NB4 (cell line): ENCODE data around the gene CACNA1D.
"Not testable (repeated sequence)": the region's sequence is repeated elsewhere in the genome, so short reads cannot be mapped to it uniquely, and the experiment has no call there.

Source experiments
- DNase-seq: peaks from one replicate; pipeline ENCODE4 v3.0.0; 2010; ENCODE audit warnings: low read depth
- H3K4me3 ChIP-seq: one replicate; pipeline ENCODE4 v1.5.1; 2011; ENCODE audit warnings: mild to moderate bottlenecking, low read depth, low read length, moderate library complexity
- MAX ChIP-seq: IDR thresholded peaks from 2 replicates; pipeline ENCODE4 v1.6.1; 2011; ENCODE audit warnings: low read depth, low read length
- MYC ChIP-seq: IDR thresholded peaks from 2 replicates; pipeline ENCODE4 v1.6.1; 2011; ENCODE audit warnings: low read depth, low read length
- POLR2A ChIP-seq: IDR thresholded peaks from 2 replicates; pipeline ENCODE4 v1.6.1; 2011; ENCODE audit warnings: mild to moderate bottlenecking; ENCODE audit not compliant: insufficient read length; ENCODE audit errors: extremely low read depth
- TF ChIP-seq, protein P1 (sequence below): IDR thresholded peaks from one replicate; pipeline ENCODE4 v1.5.1; 2012; ENCODE audit warnings: low read depth, low read length

Gene CACNA1D

GRCh38 chr3:53554559-53555067, 60.2 kb downstream of the CACNA1D start:
- no peak overlapping the region for H3K4me3 ChIP-seq
- DNase-seq = no peak
- no peak for TF ChIP-seq POLR2A

- no peak overlapping the region for H3K4me3 ChIP-seq
- no peak for DNase-seq
- TF ChIP-seq POLR2A (no peak), MYC (no peak), MAX (no peak)
- TF ChIP-seq, protein P1, sequence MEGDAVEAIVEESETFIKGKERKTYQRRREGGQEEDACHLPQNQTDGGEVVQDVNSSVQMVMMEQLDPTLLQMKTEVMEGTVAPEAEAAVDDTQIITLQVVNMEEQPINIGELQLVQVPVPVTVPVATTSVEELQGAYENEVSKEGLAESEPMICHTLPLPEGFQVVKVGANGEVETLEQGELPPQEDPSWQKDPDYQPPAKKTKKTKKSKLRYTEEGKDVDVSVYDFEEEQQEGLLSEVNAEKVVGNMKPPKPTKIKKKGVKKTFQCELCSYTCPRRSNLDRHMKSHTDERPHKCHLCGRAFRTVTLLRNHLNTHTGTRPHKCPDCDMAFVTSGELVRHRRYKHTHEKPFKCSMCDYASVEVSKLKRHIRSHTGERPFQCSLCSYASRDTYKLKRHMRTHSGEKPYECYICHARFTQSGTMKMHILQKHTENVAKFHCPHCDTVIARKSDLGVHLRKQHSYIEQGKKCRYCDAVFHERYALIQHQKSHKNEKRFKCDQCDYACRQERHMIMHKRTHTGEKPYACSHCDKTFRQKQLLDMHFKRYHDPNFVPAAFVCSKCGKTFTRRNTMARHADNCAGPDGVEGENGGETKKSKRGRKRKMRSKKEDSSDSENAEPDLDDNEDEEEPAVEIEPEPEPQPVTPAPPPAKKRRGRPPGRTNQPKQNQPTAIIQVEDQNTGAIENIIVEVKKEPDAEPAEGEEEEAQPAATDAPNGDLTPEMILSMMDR = no peak
Observed at GRCh38 chr3:53555068-53555588, 60.7 kb downstream of the CACNA1D start.

DNA sequence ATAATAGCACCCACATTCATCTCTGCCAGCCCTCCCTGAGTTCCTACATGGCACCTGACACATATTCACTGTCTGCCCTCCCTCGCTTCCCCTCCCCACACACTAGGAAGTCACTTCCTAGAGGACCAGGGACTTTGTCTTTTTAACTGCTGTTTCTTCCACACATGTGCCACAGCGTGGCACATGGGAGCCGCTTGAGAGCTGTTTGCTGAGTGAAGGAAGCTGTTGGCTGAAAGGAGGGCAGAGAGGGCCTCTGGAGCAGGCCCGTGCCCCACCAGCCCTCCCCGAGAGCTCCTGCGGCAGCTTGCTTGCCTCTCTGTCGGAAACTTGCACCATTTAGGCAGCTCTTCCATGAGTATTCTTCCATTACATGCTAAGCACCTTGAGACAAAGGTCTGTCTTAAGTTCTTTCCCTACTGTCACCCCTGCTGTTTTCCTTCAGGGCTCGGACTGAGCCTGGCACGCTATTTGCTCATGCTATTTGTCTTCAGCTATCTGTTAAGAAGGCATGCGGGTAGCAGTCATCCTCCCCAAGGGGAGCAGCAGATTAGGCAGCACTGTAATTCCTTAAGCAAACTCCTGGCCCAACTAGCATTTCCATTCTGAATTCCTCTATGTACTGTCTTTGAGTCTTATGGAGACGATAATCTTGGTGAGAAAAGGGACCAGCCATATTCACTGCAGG, 72.2 kb downstream of the CACNA1D start:
- no peak overlapping the region for H3K4me3 ChIP-seq
- TF ChIP-seq, protein P1 = no peak
- TF ChIP-seq MYC (no peak), MAX (no peak), POLR2A (no peak)
- no peak for DNase-seq

GRCh38 chr3:53570081-53570480, 75.7 kb downstream of the CACNA1D start:
- no peak for TF ChIP-seq MAX
- TF ChIP-seq MYC = no peak
- TF ChIP-seq POLR2A = no peak
- TF ChIP-seq, protein P1 = no peak
- H3K4me3 ChIP-seq = no peak overlapping the region
- no peak for DNase-seq

- H3K4me3 ChIP-seq = no peak overlapping the region
- no peak for TF ChIP-seq MYC
- TF ChIP-seq MAX = no peak
- no peak for DNase-seq
Observed at GRCh38 chr3:53570709-53571108, 76.3 kb downstream of the CACNA1D start.

- TF ChIP-seq, protein P1 = no peak
- TF ChIP-seq MYC = no peak
- TF ChIP-seq POLR2A = no peak
- no peak for TF ChIP-seq MAX
- DNase-seq = no peak
- H3K4me3 ChIP-seq = no peak overlapping the region
Observed at GRCh38 chr3:53571264-53571663, 76.9 kb downstream of the CACNA1D start.

DNA sequence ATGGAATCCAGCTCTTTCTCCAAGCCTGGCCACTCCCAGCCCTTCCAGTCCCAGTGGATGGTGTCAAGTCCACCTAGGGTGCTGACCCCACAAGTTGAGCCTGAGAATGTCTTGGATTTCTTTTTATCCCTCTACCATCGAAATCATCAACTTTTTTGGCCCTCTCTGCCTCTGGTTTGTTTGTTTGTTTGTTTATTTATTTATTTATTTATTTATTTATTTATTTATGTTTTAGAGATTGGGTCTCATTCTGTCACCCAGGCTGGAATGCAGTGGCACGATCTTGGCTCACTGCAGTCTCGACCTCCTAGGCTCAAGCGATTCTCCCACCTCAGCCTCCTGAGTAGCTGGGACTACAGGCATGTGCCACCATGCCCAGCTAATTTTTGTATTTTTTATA, 77.8 kb downstream of the CACNA1D start:
- not testable (repeated sequence) for DNase-seq

More for the DNA sequence above, 77.8 kb downstream of the CACNA1D start:
- not testable (repeated sequence) for H3K4me3 ChIP-seq
